ENCODE results near the gene MUSTN1.

MUSTN1 gene

GRCh38 chr3:52798978-52799476, 35.8 kb downstream of the MUSTN1 start:
- no peak for DNase-seq

GRCh38 chr3:52798376-52798977, 36.3 kb downstream of the MUSTN1 start:
- no peak for DNase-seq

GRCh38 chr3:52796411-52796810, 38.4 kb downstream of the MUSTN1 start:
- DNase-seq = no peak

GRCh38 chr3:52795298-52795900, 39.4 kb downstream of the MUSTN1 start:
- no peak for DNase-seq

- DNase-seq = no peak
Measured at GRCh38 chr3:52794612-52795099, 40.2 kb downstream of the MUSTN1 start, which contains the start of gene ITIH3. Gene ITIH3 (plus strand): TSS chr3:52794796. CDS start chr3:52794804, 8 bp downstream.

- no peak for DNase-seq
Measured at GRCh38 chr3:52793702-52794611, 40.9 kb downstream of the MUSTN1 start.

GRCh38 chr3:52792961-52793695, 41.7 kb downstream of the MUSTN1 start:
- no peak for DNase-seq

GRCh38 chr3:52792413-52792812, 42.4 kb downstream of the MUSTN1 start:
- DNase-seq = no peak

GRCh38 chr3:52791928-52792327, 42.9 kb downstream of the MUSTN1 start:
- no peak for DNase-seq

- DNase-seq = no peak
Measured at GRCh38 chr3:52791366-52791765, 43.5 kb downstream of the MUSTN1 start.

GRCh38 chr3:52790741-52791140, 44.1 kb downstream of the MUSTN1 start:
- no peak for DNase-seq

- DNase-seq = no peak
Measured at GRCh38 chr3:52790337-52790736, 44.5 kb downstream of the MUSTN1 start.

- no peak for DNase-seq
Measured at GRCh38 chr3:52789746-52790040, 45.1 kb downstream of the MUSTN1 start.

GRCh38 chr3:52788890-52789745, 45.7 kb downstream of the MUSTN1 start:
- DNase-seq = no peak

- DNase-seq = no peak
Measured at GRCh38 chr3:52787672-52788625, 46.9 kb downstream of the MUSTN1 start.

- DNase-seq = no peak
Measured at GRCh38 chr3:52787246-52787645, 47.6 kb downstream of the MUSTN1 start.

GRCh38 chr3:52786330-52787215, 48.2 kb downstream of the MUSTN1 start:
- no peak for DNase-seq

- no peak for DNase-seq
Measured at GRCh38 chr3:52784931-52785590, 49.8 kb downstream of the MUSTN1 start.

- DNase-seq = no peak
Measured at GRCh38 chr3:52784021-52784621, 50.7 kb downstream of the MUSTN1 start.
